Activated T-cell treated with anti-CD3 and anti-CD28 coated beads, Interleukin-2, amount 50 U/mL, for 4 hours (primary cell): ENCODE measurements around the gene SCYGR4. TPM values are rescaled to one million over a fixed set of nuclear protein-coding genes. Genes with fewer than 3 reads are reported as not detected.

ENCODE experiments used
- ATAC-seq, 2 donors: fragments of 200-7000 bp; cut with Tn5 transposase; one replicate each; pipeline ENCODE4 v1.10.0; 2021
- DNase-seq: peaks from one replicate; pipeline ENCODE4 v3.0.0-alpha.2; 2020
- H3K27me3 Mint-ChIP-seq: one replicate; pipeline ENCODE4 v1.8.0; 2021; ENCODE audit warnings: low read depth, mixed read lengths
- H3K36me3 Mint-ChIP-seq: one replicate; pipeline ENCODE4 v1.8.0; 2022; ENCODE audit warnings: mixed read lengths; ENCODE audit not compliant: insufficient read depth
- H3K4me1 Mint-ChIP-seq: one replicate; pipeline ENCODE4 v1.8.0; 2021; ENCODE audit warnings: low read depth, mixed read lengths
- H3K4me3 Mint-ChIP-seq: one replicate; pipeline ENCODE4 v1.8.0; 2021; ENCODE audit warnings: mild to moderate bottlenecking, moderate library complexity, mixed read lengths
- H3K9me3 Mint-ChIP-seq: one replicate; pipeline ENCODE4 v1.8.0; 2021; ENCODE audit warnings: mixed read lengths
- total RNA-seq, 3 donors: library from RNA; stranded (reverse); gene quantifications; one replicate each; pipeline ENCODE4 v1.2.1, GENCODE V29; 2021

The SCYGR4 gene
- total RNA-seq, 3 donors from 2014 or later: not detected

- Mint-ChIP-seq H3K27me3 (peaks cover 36% of the 10 kb centered on the region), H3K4me3 (no peak overlapping the region), H3K9me3 (no peaks in the 10 kb centered on the region), H3K4me1 (no peaks in the 10 kb centered on the region), H3K36me3 (no peaks in the 10 kb centered on the region)
- DNase-seq (no peak), ATAC-seq (no peak)
Observed at GRCh38 chr2:227602358-227602757, 14.9 kb upstream of the SCYGR4 start.

GRCh38 chr2:227606476-227606875 lies 10.8 kb upstream of the SCYGR4 start:
- H3K4me3 Mint-ChIP-seq: no peak overlapping the region
- H3K27me3 Mint-ChIP-seq: peaks cover 39% of the 10 kb centered on the region
- DNase-seq: no peak
- H3K36me3 Mint-ChIP-seq: no peaks in the 10 kb centered on the region
- no peak for ATAC-seq
- peaks cover 12% of the 10 kb centered on the region for H3K4me1 Mint-ChIP-seq
- no peaks in the 10 kb centered on the region for H3K9me3 Mint-ChIP-seq

GRCh38 chr2:227607941-227608340 lies 9.4 kb upstream of the SCYGR4 start:
- ATAC-seq (no peak), DNase-seq (no peak)
- H3K9me3 Mint-ChIP-seq: no peaks in the 10 kb centered on the region
- H3K27me3 Mint-ChIP-seq: peaks cover 46% of the 10 kb centered on the region
- H3K4me3 Mint-ChIP-seq: no peak overlapping the region
- peaks cover 12% of the 10 kb centered on the region for H3K4me1 Mint-ChIP-seq
- H3K36me3 Mint-ChIP-seq: no peaks in the 10 kb centered on the region

GRCh38 chr2:227608561-227609338 lies 8.5 kb upstream of the SCYGR4 start:
- peaks cover 46% of the 10 kb centered on the region for H3K27me3 Mint-ChIP-seq
- no peak overlapping the region for H3K4me3 Mint-ChIP-seq
- no peaks in the 10 kb centered on the region for H3K9me3 Mint-ChIP-seq
- H3K36me3 Mint-ChIP-seq: no peaks in the 10 kb centered on the region
- ATAC-seq (no peak), DNase-seq (no peak)
- peaks cover 12% of the 10 kb centered on the region for H3K4me1 Mint-ChIP-seq

- no peak for ATAC-seq
- peaks cover 45% of the 10 kb centered on the region for H3K27me3 Mint-ChIP-seq
- no peaks in the 10 kb centered on the region for H3K9me3 Mint-ChIP-seq
Observed at GRCh38 chr2:227610123-227610522, 7.2 kb upstream of the SCYGR4 start.

GRCh38 chr2:227612546-227613271 lies 4.6 kb upstream of the SCYGR4 start:
- H3K36me3 Mint-ChIP-seq: no peaks in the 10 kb centered on the region
- ATAC-seq (no peak), DNase-seq (no peak)
- H3K4me3 Mint-ChIP-seq: no peak overlapping the region
- peaks cover 12% of the 10 kb centered on the region for H3K4me1 Mint-ChIP-seq
- H3K9me3 Mint-ChIP-seq: no peaks in the 10 kb centered on the region
- H3K27me3 Mint-ChIP-seq: peaks cover 31% of the 10 kb centered on the region

More at GRCh38 chr2:227610123-227610522, 7.2 kb upstream of the SCYGR4 start:
- peaks cover 12% of the 10 kb centered on the region for H3K4me1 Mint-ChIP-seq
- H3K4me3 Mint-ChIP-seq: no peak overlapping the region
- no peak for DNase-seq
- no peaks in the 10 kb centered on the region for H3K36me3 Mint-ChIP-seq

GRCh38 chr2:227613272-227613660 lies 4.0 kb upstream of the SCYGR4 start:
- Mint-ChIP-seq H3K4me1 (peaks cover 8% of the 10 kb centered on the region), H3K36me3 (no peaks in the 10 kb centered on the region), H3K27me3 (peaks cover 31% of the 10 kb centered on the region), H3K9me3 (no peaks in the 10 kb centered on the region), H3K4me3 (no peak overlapping the region)
- DNase-seq: no peak
- ATAC-seq: no peak

- ATAC-seq (no peak), DNase-seq (no peak)
- Mint-ChIP-seq H3K27me3 (peaks cover 25% of the 10 kb centered on the region), H3K4me3 (no peak overlapping the region), H3K36me3 (no peaks in the 10 kb centered on the region), H3K4me1 (no peaks in the 10 kb centered on the region), H3K9me3 (no peaks in the 10 kb centered on the region)
Observed at GRCh38 chr2:227614246-227614645, 3.1 kb upstream of the SCYGR4 start.

GRCh38 chr2:227614740-227615139 lies 2.6 kb upstream of the SCYGR4 start, which contains the start of gene SCYGR3:
Gene SCYGR3 (minus strand): TSS chr2:227614840. CDS start chr2:227614840, 0 bp downstream.
- H3K27me3 Mint-ChIP-seq: peaks cover 23% of the 10 kb centered on the region
- ATAC-seq (no peak), DNase-seq (no peak)
- no peaks in the 10 kb centered on the region for H3K4me1 Mint-ChIP-seq
- no peaks in the 10 kb centered on the region for H3K36me3 Mint-ChIP-seq
- no peaks in the 10 kb centered on the region for H3K9me3 Mint-ChIP-seq
- H3K4me3 Mint-ChIP-seq: no peak within 1 kb of the TSS

- ATAC-seq (no peak), DNase-seq (no peak)
- Mint-ChIP-seq H3K4me1 (no peaks in the 10 kb centered on the region), H3K36me3 (no peaks in the 10 kb centered on the region), H3K27me3 (peaks cover 20% of the 10 kb centered on the region), H3K9me3 (no peaks in the 10 kb centered on the region), H3K4me3 (no peak overlapping the region)
Observed at GRCh38 chr2:227615181-227615580, 2.1 kb upstream of the SCYGR4 start.

- Mint-ChIP-seq H3K4me3 (no peak overlapping the region), H3K27me3 (peaks cover 18% of the 10 kb centered on the region), H3K36me3 (no peaks in the 10 kb centered on the region), H3K4me1 (no peaks in the 10 kb centered on the region), H3K9me3 (no peaks in the 10 kb centered on the region)
- DNase-seq (no peak), ATAC-seq (no peak)
Observed at GRCh38 chr2:227615906-227616305, 1.4 kb upstream of the SCYGR4 start.

- H3K4me1 Mint-ChIP-seq: no peaks in the 10 kb centered on the region
- no peak for DNase-seq
Observed at GRCh38 chr2:227616631-227617030, 667 bp upstream of the SCYGR4 start.

GRCh38 chr2:227623226-227623625 lies 5.9 kb downstream of the SCYGR4 start:
- Mint-ChIP-seq H3K9me3 (no peaks in the 10 kb centered on the region), H3K4me1 (no peaks in the 10 kb centered on the region), H3K27me3 (peaks cover 4% of the 10 kb centered on the region), H3K36me3 (no peaks in the 10 kb centered on the region), H3K4me3 (no peak overlapping the region)
- no peak for DNase-seq
- no peak for ATAC-seq

More at GRCh38 chr2:227616631-227617030, 667 bp upstream of the SCYGR4 start:
- Mint-ChIP-seq H3K27me3 (peaks cover 17% of the 10 kb centered on the region), H3K9me3 (no peaks in the 10 kb centered on the region), H3K4me3 (no peak overlapping the region), H3K36me3 (no peaks in the 10 kb centered on the region)
- no peak for ATAC-seq

- no peaks in the 10 kb centered on the region for H3K4me1 Mint-ChIP-seq
- H3K36me3 Mint-ChIP-seq: no peaks in the 10 kb centered on the region
- H3K9me3 Mint-ChIP-seq: no peaks in the 10 kb centered on the region
- peaks cover 10% of the 10 kb centered on the region for H3K27me3 Mint-ChIP-seq
- H3K4me3 Mint-ChIP-seq: no peak overlapping the region
- ATAC-seq (no peak), DNase-seq (no peak)
Observed at GRCh38 chr2:227625420-227625819, 8.1 kb downstream of the SCYGR4 start.
